Bronchial epithelial cell (primary cell): Measurements from ENCODE around the gene HOXA3. TPM values are rescaled to one million over a fixed set of nuclear protein-coding genes. Genes with fewer than 3 reads are reported as not detected.

Source experiments
- DNase-seq: peaks from one replicate; pipeline ENCODE4 v3.0.0-alpha.2; 2010; ENCODE audit warnings: low read depth
- FAIRE-seq: peaks from 2 replicates; lab custom pipeline; 2011; peaks lifted over from hg19 to GRCh38; lab: Jason Lieb, UNC
- H3K27me3 ChIP-seq: 2 replicates; pipeline ENCODE4 v1.5.1; 2011; ENCODE audit warnings: low read length; ENCODE audit not compliant: control insufficient read depth, insufficient read depth
- H3K36me3 ChIP-seq: 2 replicates; pipeline ENCODE4 v1.5.1; 2011; ENCODE audit warnings: low read length; ENCODE audit not compliant: control insufficient read depth, insufficient read depth
- H3K4me3 ChIP-seq: 2 replicates; pipeline ENCODE4 v1.5.1; 2011; ENCODE audit warnings: mild to moderate bottlenecking, low read depth, low read length, control low read depth
- CTCF ChIP-seq: IDR thresholded peaks from 2 replicates; pipeline ENCODE4 v1.5.1; 2011; ENCODE audit warnings: mild to moderate bottlenecking, moderate library complexity, low read length, control low read depth, inconsistent platforms; ENCODE audit not compliant: insufficient read depth, severe bottlenecking
- total RNA-seq: library from RNA; depleted of rRNA; stranded (reverse); fragments of >200 nt; gene quantifications from 2 replicates; pipeline ENCODE4 v1.2.1, GENCODE V29; 2014

HOXA3 gene
- total RNA-seq, 1 donor from 2014 or later: not detected

GRCh38 chr7:27194002-27194352, 41.6 kb upstream of the HOXA3 start:
- FAIRE-seq (no peak), DNase-seq (no peak)
- Histone ChIP-seq H3K36me3 (no peaks in the 10 kb centered on the region), H3K27me3 (peaks cover 74% of the 10 kb centered on the region), H3K4me3 (no peak overlapping the region)
- TF ChIP-seq CTCF: no peak

- Histone ChIP-seq H3K27me3 (peaks cover 74% of the 10 kb centered on the region), H3K36me3 (no peaks in the 10 kb centered on the region), H3K4me3 (no peak overlapping the region)
- FAIRE-seq (peak; percentile 47), DNase-seq (no peak)
- no peak for TF ChIP-seq CTCF
These were observed 41.1 kb upstream of the HOXA3 start for GRCh38 chr7:27193335-27194001.

- no peaks in the 10 kb centered on the region for H3K36me3 ChIP-seq
- no peak overlapping the region for H3K4me3 ChIP-seq
- TF ChIP-seq CTCF: no peak
- no peak for DNase-seq
- peaks cover 74% of the 10 kb centered on the region for H3K27me3 ChIP-seq
- no peak for FAIRE-seq
These were observed 40.4 kb upstream of the HOXA3 start for GRCh38 chr7:27192546-27193334.

- peaks cover 76% of the 10 kb centered on the region for H3K27me3 ChIP-seq
- DNase-seq (no peak), FAIRE-seq (no peak)
- H3K4me3 ChIP-seq: no peak overlapping the region
- no peaks in the 10 kb centered on the region for H3K36me3 ChIP-seq
- TF ChIP-seq CTCF: no peak
These were observed 39.6 kb upstream of the HOXA3 start for GRCh38 chr7:27191833-27192545.

GRCh38 chr7:27191161-27191731, 38.9 kb upstream of the HOXA3 start:
- H3K4me3 ChIP-seq: no peak overlapping the region
- H3K27me3 ChIP-seq: peaks cover 78% of the 10 kb centered on the region
- no peak for FAIRE-seq
- H3K36me3 ChIP-seq: no peaks in the 10 kb centered on the region
- no peak for DNase-seq
- TF ChIP-seq CTCF: no peak
